AG04450 (cell line): Measurements from ENCODE around the gene RIMBP2. TPM values are rescaled to one million over a fixed set of nuclear protein-coding genes. Genes with fewer than 3 reads are reported as not detected.
"Not testable (repeated sequence)": the region's sequence is repeated elsewhere in the genome, so short reads cannot be mapped to it uniquely, and the experiment has no call there.

Experiments used
- CTCF ChIA-PET: fragments of 300-600, 350-600 bp; formaldehyde crosslinking; extraction: SDS; loops from one replicate; lab custom pipeline; 2022; ENCODE audit warnings: antibody characterized with exemption, inconsistent platforms; lab: Charles Lee
- POLR2A ChIA-PET: fragments of 350-600 bp; formaldehyde crosslinking; extraction: SDS; loops from one replicate; lab custom pipeline; 2021; ENCODE audit warnings: antibody characterized with exemption, inconsistent platforms; lab: Yijun Ruan, JAX
- DNase-seq: peaks from one replicate; pipeline ENCODE4 v3.0.0-alpha.2; 2011; ENCODE audit warnings: low read depth, low spot score
- H3K27ac ChIP-seq: one replicate; pipeline ENCODE4 v1.5.1; 2012; ENCODE audit warnings: low read depth, low read length, control low read depth
- H3K27me3 ChIP-seq: one replicate; pipeline ENCODE4 v1.6.0; 2012; ENCODE audit warnings: low read length; ENCODE audit not compliant: control insufficient read depth, insufficient read depth
- H3K4me3 ChIP-seq: 2 replicates; pipeline ENCODE4 v1.5.1; 2011; ENCODE audit warnings: mild to moderate bottlenecking, low read depth, low read length, control low read depth
- H3K9me3 ChIP-seq: 2 replicates; pipeline ENCODE4 v1.5.1; 2012; ENCODE audit warnings: low read length; ENCODE audit not compliant: control insufficient read depth, insufficient read depth
- CTCF ChIP-seq: IDR thresholded peaks from 2 replicates; pipeline ENCODE4 v1.5.1; 2011; ENCODE audit warnings: low read depth, low read length, control low read depth, inconsistent platforms
- polyA plus RNA-seq: library from polyadenylated mRNA; depleted of rRNA; stranded (reverse); fragments of >200 nt; gene quantifications from 2 replicates; pipeline ENCODE4 v1.2.3, GENCODE V29; 2011

RIMBP2 gene
- polyA plus RNA-seq, 1 experiment = not detected

- no peak for TF ChIP-seq CTCF
- H3K4me3 ChIP-seq = no peak overlapping the region
- no peak for DNase-seq
- H3K9me3 ChIP-seq = peaks cover 57% of the 10 kb centered on the region
- H3K27me3 ChIP-seq = no peaks in the 10 kb centered on the region
- no peak overlapping the region for H3K27ac ChIP-seq
- ChIA-PET POLR2A (no interaction called here), CTCF (no interaction called here)
These were observed 127.2 kb downstream of the RIMBP2 start for GRCh38 chr12:130588696-130589539.

GRCh38 chr12:130587966-130588365, 128.1 kb downstream of the RIMBP2 start:
- Histone ChIP-seq H3K4me3 (no peak overlapping the region), H3K27me3 (no peaks in the 10 kb centered on the region), H3K27ac (no peak overlapping the region), H3K9me3 (peaks cover 55% of the 10 kb centered on the region)
- no peak for DNase-seq
- no peak for TF ChIP-seq CTCF
- ChIA-PET CTCF (no interaction called here), POLR2A (no interaction called here)

GRCh38 chr12:130584475-130584874, 131.6 kb downstream of the RIMBP2 start:
- DNase-seq, H3K27ac ChIP-seq, POLR2A ChIA-PET, CTCF ChIA-PET, H3K4me3 ChIP-seq, H3K27me3 ChIP-seq: not testable (repeated sequence)
- H3K9me3 ChIP-seq = peaks cover 46% of the 10 kb centered on the region

GRCh38 chr12:130583800-130584199, 132.3 kb downstream of the RIMBP2 start:
- POLR2A ChIA-PET = no interaction called here
- no peak for DNase-seq
- no peak overlapping the region for H3K4me3 ChIP-seq
- H3K9me3 ChIP-seq = peaks cover 53% of the 10 kb centered on the region
- H3K27me3 ChIP-seq = no peaks in the 10 kb centered on the region
- CTCF ChIA-PET = no interaction called here
- TF ChIP-seq CTCF = no peak
- H3K27ac ChIP-seq = no peak overlapping the region

GRCh38 chr12:130583317-130583716, 132.8 kb downstream of the RIMBP2 start:
- no peak for TF ChIP-seq CTCF

More at GRCh38 chr12:130583317-130583716, 132.8 kb downstream of the RIMBP2 start:
- CTCF ChIA-PET = no interaction called here
- Histone ChIP-seq H3K27ac (no peak overlapping the region), H3K27me3 (no peaks in the 10 kb centered on the region), H3K9me3 (peaks cover 57% of the 10 kb centered on the region), H3K4me3 (no peak overlapping the region)
- POLR2A ChIA-PET = no interaction called here
- DNase-seq = no peak
